ENCODE measurements around the gene SUCNR1.
"Not testable (repeated sequence)": the region's sequence is repeated elsewhere in the genome, so short reads cannot be mapped to it uniquely, and the experiment has no call there.

SUCNR1 gene

GRCh38 chr3:151874079-151874478 is 636 bp downstream of the SUCNR1 start:
- DNase-seq, result not testable (repeated sequence)

GRCh38 chr3:151875759-151876158 is 2.3 kb downstream of the SUCNR1 start:
- DNase-seq, result no peak

GRCh38 chr3:151877269-151877668 is 3.8 kb downstream of the SUCNR1 start:
- DNase-seq, result no peak

GRCh38 chr3:151878465-151878864 is 5.0 kb downstream of the SUCNR1 start:
- no peak for DNase-seq

- no peak for DNase-seq
Observed at GRCh38 chr3:151879037-151879436, 5.6 kb downstream of the SUCNR1 start.

GRCh38 chr3:151879679-151880415 is 6.4 kb downstream of the SUCNR1 start:
- no peak for DNase-seq

- DNase-seq, result no peak
Observed at GRCh38 chr3:151880416-151880690, 6.9 kb downstream of the SUCNR1 start.

DNA sequence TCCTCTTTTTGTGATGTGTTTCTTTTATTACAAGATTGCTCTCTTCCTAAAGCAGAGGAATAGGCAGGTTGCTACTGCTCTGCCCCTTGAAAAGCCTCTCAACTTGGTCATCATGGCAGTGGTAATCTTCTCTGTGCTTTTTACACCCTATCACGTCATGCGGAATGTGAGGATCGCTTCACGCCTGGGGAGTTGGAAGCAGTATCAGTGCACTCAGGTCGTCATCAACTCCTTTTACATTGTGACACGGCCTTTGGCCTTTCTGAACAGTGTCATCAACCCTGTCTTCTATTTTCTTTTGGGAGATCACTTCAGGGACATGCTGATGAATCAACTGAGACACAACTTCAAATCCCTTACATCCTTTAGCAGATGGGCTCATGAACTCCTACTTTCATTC is 7.7 kb downstream of the SUCNR1 start:
- no peak for DNase-seq

GRCh38 chr3:151885397-151885796 is 12.0 kb downstream of the SUCNR1 start:
- not testable (repeated sequence) for DNase-seq

DNA sequence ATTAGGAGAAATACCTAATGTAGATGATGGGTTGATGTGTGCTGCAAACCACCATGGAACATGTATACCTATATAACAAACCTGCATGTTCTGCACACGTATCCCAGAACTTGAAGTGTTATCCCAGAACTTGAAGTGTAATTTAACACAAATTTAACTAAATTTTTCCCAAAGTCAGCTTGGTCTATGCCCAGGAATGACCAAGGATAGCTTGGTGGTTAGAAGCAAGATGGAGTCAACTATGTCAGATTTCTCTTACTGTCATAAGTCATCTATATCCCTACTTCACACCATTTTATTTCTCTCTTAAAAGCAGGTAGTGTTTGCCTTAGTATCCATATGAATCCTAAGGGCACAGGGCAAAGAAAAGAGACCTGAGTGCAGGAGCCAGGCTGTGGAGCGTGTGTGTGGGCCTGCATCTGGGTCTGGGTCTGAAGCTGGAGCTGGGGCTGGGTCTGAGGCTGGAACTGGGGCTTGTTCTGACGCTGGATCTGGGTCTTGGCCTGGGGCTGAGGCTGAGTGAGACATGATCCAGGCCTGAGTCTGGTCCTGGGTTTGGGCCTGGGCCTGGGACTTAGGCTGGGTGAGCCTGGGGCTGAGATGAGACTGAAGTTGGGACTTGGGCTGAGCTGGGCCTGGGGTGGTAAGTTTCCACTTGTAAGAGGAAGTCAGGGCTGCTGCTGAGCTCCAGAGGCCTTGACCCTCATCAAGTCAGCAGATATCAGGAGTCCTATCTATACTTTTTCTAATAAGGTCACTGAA is 14.2 kb downstream of the SUCNR1 start:
- DNase-seq, result not testable (repeated sequence)

DNA sequence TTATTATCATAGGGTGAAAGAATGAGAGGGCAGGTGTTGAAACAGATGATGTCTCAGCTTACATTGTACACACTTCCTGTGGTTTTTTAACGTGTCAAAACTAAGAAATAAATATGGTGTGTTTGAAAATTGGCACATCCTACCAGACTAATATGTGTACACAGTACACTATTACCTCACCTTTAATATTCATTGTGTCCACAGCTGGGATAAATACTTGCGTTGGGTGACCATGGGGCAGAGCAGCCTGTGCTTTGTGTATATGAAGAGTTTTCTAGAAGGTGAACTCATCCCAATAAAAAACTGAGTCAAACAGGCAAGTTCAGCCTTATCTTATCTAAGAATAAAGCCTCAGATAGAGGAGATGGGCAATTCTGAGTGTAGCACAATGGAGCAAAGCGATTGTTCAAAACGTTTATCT is 17.3 kb downstream of the SUCNR1 start:
- DNase-seq, result no peak

DNA sequence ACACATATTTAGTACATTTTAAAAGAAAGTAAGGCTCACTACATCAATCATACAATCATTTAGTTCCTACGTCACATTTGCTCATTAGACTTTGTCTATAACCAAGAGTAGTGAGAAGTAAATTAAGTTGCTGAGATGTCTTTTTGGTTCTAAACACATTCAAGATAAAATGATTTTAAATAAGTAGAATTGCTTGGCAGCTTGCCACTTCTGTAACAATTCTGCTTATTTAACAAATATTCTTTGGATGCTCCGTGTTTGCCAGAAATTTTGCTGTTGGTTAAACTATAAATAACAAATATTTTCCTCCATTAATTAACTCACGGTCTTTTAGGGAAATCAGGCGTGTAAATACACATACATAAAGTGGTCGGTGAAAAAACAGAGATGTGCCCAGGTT is 18.3 kb downstream of the SUCNR1 start:
- no peak for DNase-seq

GRCh38 chr3:151894219-151894618 is 20.8 kb downstream of the SUCNR1 start:
- DNase-seq, result no peak

GRCh38 chr3:151895478-151896241 is 22.2 kb downstream of the SUCNR1 start:
- DNase-seq, result no peak

- DNase-seq, result no peak
Observed at GRCh38 chr3:151896246-151897012, 23.0 kb downstream of the SUCNR1 start.

DNA sequence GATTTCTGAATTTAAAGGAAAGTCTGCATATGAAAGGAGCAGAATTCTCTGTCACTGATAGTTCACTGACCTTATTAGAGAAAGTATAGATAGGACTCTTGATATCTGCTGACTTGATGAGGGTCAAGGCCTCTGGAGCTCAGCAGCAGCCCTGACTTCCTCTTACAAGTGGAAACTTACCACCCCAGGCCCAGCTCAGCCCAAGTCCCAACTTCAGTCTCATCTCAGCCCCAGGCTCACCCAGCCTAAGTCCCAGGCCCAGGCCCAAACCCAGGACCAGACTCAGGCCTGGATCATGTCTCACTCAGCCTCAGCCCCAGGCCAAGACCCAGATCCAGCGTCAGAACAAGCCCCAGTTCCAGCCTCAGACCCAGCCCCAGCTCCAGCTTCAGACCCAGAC is 24.7 kb downstream of the SUCNR1 start:
- DNase-seq, result not testable (repeated sequence)

DNA sequence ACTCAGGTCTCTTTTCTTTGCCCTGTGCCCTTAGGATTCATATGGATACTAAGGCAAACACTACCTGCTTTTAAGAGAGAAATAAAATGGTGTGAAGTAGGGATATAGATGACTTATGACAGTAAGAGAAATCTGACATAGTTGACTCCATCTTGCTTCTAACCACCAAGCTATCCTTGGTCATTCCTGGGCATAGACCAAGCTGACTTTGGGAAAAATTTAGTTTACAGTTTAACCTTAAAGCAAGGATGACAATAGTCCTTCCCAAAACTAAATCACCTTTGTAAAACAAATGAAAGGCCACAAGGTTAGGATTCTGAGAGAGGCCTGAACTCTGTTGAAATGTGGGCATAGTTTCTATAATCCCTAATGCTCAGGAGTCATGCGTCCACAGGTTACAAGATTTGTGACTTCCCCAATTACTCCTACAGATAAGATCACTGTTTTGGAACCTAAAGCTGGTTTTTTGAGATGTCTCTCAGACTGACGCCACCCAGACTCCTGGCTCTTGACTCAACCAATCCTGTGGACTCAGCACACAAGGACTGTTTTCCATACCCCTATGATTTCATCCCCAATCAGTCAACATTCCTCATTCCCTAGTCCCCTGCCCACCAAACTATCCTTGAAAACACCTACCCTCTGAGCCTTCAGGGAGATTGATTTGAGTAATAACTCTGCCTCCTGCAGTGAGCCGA is 25.3 kb downstream of the SUCNR1 start:
- not testable (repeated sequence) for DNase-seq

- DNase-seq, result no peak
Observed at GRCh38 chr3:151899996-151900395, 26.6 kb downstream of the SUCNR1 start.

GRCh38 chr3:151900460-151900859 is 27.0 kb downstream of the SUCNR1 start:
- no peak for DNase-seq

- DNase-seq, result no peak
Observed at GRCh38 chr3:151900884-151901643, 27.6 kb downstream of the SUCNR1 start.

GRCh38 chr3:151901644-151902285 is 28.3 kb downstream of the SUCNR1 start:
- DNase-seq, result no peak

Data from NCI-H2171 (cell line).